GM12878 (cell line): ENCODE data around the gene CYTL1.

Source experiments
- ESRRA ChIP-seq: IDR thresholded peaks from 2 replicates; pipeline ENCODE4 v1.6.1; 2012; ENCODE audit warnings: mild to moderate bottlenecking, low read length, improper control_type of control experiment
- ETV6 ChIP-seq, 2 experiments: fragments of 450-650 bp in 1 of 2; IDR thresholded peaks in 1 of 2; conservative IDR thresholded peaks in 1 of 2; 2 replicates each; pipeline ENCODE4 v1.6.1; 2014; ENCODE audit warnings: antibody characterized with exemption in 1 of 2, borderline replicate concordance in 1 of 2, low read depth in 1 of 2, mild to moderate bottlenecking in 1 of 2, moderate library complexity in 1 of 2
- GATAD2B ChIP-seq: fragments of 450-650 bp; conservative IDR thresholded peaks from 2 replicates; pipeline ENCODE4 v1.6.1; 2017; ENCODE audit warnings: low read depth, mild to moderate bottlenecking, moderate library complexity
- IRF3 ChIP-seq: fragments of 450-650 bp; IDR thresholded peaks from 2 replicates; pipeline ENCODE4 v1.6.1; 2014; ENCODE audit warnings: mild to moderate bottlenecking
- KLF5 ChIP-seq: fragments of 450-650 bp; IDR thresholded peaks from 2 replicates; pipeline ENCODE4 v1.6.1; 2014; ENCODE audit warnings: mild to moderate bottlenecking; ENCODE audit not compliant: partially characterized antibody
- MXI1 ChIP-seq: fragments of 150-350 bp; IDR thresholded peaks from 2 replicates; pipeline ENCODE4 v1.6.1; 2011; ENCODE audit warnings: low read depth, mild to moderate bottlenecking, inconsistent platforms, low read length, improper control_type of control experiment
- POLR2A ChIP-seq: IDR thresholded peaks from 2 replicates; pipeline ENCODE4 v1.6.1; 2011; ENCODE audit warnings: low read depth, mild to moderate bottlenecking, low read length
- POLR2AphosphoS5 ChIP-seq: IDR thresholded peaks from 2 replicates; pipeline ENCODE4 v1.6.1; 2011; ENCODE audit warnings: mild to moderate bottlenecking, low read length, inconsistent platforms
- RCOR1 ChIP-seq: conservative IDR thresholded peaks from 2 replicates; pipeline ENCODE4 v1.6.1; 2012; ENCODE audit warnings: low read depth, low read length, improper control_type of control experiment
- SMC3 ChIP-seq: IDR thresholded peaks from 2 replicates; pipeline ENCODE4 v1.6.1; 2011; ENCODE audit warnings: low read length, improper control_type of control experiment, borderline replicate concordance
- SPI1 ChIP-seq: IDR thresholded peaks from 2 replicates; pipeline ENCODE4 v1.6.1; 2011; ENCODE audit warnings: low read depth, mild to moderate bottlenecking, low read length, moderate library complexity, borderline replicate concordance; ENCODE audit not compliant: insufficient read depth
- SUZ12 ChIP-seq: fragments of 200-600 bp; sonication (generic); IDR thresholded peaks from one replicate; pipeline ENCODE4 v1.6.1; 2018; ENCODE audit warnings: antibody characterized with exemption, mild to moderate bottlenecking; ENCODE audit not compliant: unreplicated experiment
- TF ChIP-seq, protein P1 (sequence below): IDR thresholded peaks from 2 replicates; pipeline ENCODE4 v1.6.1; 2012; ENCODE audit warnings: low read depth, low read length, improper control_type of control experiment
- TF ChIP-seq, protein P2 (sequence below), 3 experiments: IDR thresholded peaks in 2 of 3; conservative IDR thresholded peaks in 1 of 3; 2 replicates each; pipeline ENCODE4 v1.5.1; 2011; ENCODE audit warnings: low read depth in 3 of 3, low read length in 3 of 3, mild to moderate bottlenecking in 3 of 3, control low read depth in 2 of 3, moderate library complexity in 2 of 3, inconsistent platforms in 1 of 3, mixed read lengths in 1 of 3; ENCODE audit not compliant: control insufficient read depth in 2 of 3, insufficient read depth in 1 of 3; ENCODE audit errors: extremely low read depth in 1 of 3

- TF ChIP-seq MXI1 (no peak), IRF3 (no peak), RCOR1 (no peak), POLR2AphosphoS5 (no peak), SMC3 (no peak), POLR2A (no peak), ETV6 (conservative IDR thresholded peaks at IDR 0.05 in 1 of 2, IDR thresholded peaks at IDR 0.05 in 1 of 2; ENCODE audit: borderline replicate concordance in 1 of 2, low read depth in 1 of 2) (no peak), ESRRA (no peak), GATAD2B (no peak), SPI1 (no peak), SUZ12 (no peak), KLF5 (no peak)
- TF ChIP-seq, protein P1, sequence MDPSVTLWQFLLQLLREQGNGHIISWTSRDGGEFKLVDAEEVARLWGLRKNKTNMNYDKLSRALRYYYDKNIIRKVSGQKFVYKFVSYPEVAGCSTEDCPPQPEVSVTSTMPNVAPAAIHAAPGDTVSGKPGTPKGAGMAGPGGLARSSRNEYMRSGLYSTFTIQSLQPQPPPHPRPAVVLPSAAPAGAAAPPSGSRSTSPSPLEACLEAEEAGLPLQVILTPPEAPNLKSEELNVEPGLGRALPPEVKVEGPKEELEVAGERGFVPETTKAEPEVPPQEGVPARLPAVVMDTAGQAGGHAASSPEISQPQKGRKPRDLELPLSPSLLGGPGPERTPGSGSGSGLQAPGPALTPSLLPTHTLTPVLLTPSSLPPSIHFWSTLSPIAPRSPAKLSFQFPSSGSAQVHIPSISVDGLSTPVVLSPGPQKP, result no peak
- TF ChIP-seq, protein P2, sequence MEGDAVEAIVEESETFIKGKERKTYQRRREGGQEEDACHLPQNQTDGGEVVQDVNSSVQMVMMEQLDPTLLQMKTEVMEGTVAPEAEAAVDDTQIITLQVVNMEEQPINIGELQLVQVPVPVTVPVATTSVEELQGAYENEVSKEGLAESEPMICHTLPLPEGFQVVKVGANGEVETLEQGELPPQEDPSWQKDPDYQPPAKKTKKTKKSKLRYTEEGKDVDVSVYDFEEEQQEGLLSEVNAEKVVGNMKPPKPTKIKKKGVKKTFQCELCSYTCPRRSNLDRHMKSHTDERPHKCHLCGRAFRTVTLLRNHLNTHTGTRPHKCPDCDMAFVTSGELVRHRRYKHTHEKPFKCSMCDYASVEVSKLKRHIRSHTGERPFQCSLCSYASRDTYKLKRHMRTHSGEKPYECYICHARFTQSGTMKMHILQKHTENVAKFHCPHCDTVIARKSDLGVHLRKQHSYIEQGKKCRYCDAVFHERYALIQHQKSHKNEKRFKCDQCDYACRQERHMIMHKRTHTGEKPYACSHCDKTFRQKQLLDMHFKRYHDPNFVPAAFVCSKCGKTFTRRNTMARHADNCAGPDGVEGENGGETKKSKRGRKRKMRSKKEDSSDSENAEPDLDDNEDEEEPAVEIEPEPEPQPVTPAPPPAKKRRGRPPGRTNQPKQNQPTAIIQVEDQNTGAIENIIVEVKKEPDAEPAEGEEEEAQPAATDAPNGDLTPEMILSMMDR (IDR thresholded peaks at IDR 0.05 in 2 of 3, conservative IDR thresholded peaks at IDR 0.05 in 1 of 3; ENCODE audit: control insufficient read depth in 2 of 3, extremely low read depth in 1 of 3, insufficient read depth in 1 of 3, low read depth in 3 of 3, low read length in 3 of 3), result no peak
These were observed 30.1 kb downstream of the CYTL1 start for GRCh38 chr4:4989083-4989622.
